Smooth muscle cell (in vitro differentiated cells): Measurements from ENCODE around the gene KCND3. TPM values are rescaled to one million over a fixed set of nuclear protein-coding genes. Genes with fewer than 3 reads are reported as not detected.

Source experiments
- DNase-seq: peaks from one replicate; lab custom pipeline; 2025; ENCODE audit not compliant: unreplicated experiment; lab: John Stamatoyannopoulos, UW
- H2AFZ ChIP-seq: fragments of 200-600 bp; sonication (generic); 2 replicates; pipeline ENCODE4 v1.6.0; 2016; ENCODE audit warnings: antibody characterized with exemption, low read depth, mild to moderate bottlenecking
- H3F3A ChIP-seq: fragments of 200-600 bp; sonication (generic); 2 replicates; pipeline ENCODE4 v1.6.0; 2017; ENCODE audit warnings: antibody characterized with exemption, low read depth
- H3K27ac ChIP-seq: fragments of 200-600 bp; sonication (generic); 2 replicates; pipeline ENCODE4 v1.5.1; 2016; ENCODE audit warnings: low read depth, mild to moderate bottlenecking
- H3K27me3 ChIP-seq: fragments of 200-600 bp; sonication (generic); 2 replicates; pipeline ENCODE4 v1.6.1; 2016; ENCODE audit warnings: low read depth, mild to moderate bottlenecking
- H3K36me3 ChIP-seq: fragments of 200-600 bp; sonication (generic); 2 replicates; pipeline ENCODE4 v1.5.1; 2016; ENCODE audit warnings: low read depth
- H3K4me1 ChIP-seq: fragments of 200-600 bp; sonication (generic); 2 replicates; pipeline ENCODE4 v1.5.1; 2016; ENCODE audit warnings: low read depth
- H3K4me2 ChIP-seq: fragments of 200-600 bp; sonication (generic); 2 replicates; pipeline ENCODE4 v1.6.0; 2016; ENCODE audit warnings: mild to moderate bottlenecking
- H3K4me3 ChIP-seq: fragments of 200-600 bp; sonication (generic); 2 replicates; pipeline ENCODE4 v1.5.1; 2016; ENCODE audit warnings: mild to moderate bottlenecking
- H3K79me2 ChIP-seq: fragments of 200-600 bp; sonication (generic); 2 replicates; pipeline ENCODE4 v1.6.0; 2016; ENCODE audit warnings: low read depth, mild to moderate bottlenecking
- H3K9ac ChIP-seq: fragments of 200-600 bp; sonication (generic); 2 replicates; pipeline ENCODE4 v1.6.0; 2016; ENCODE audit warnings: low read depth
- H3K9me3 ChIP-seq: fragments of 200-600 bp; sonication (generic); replicated peaks from 2 replicates; pipeline ENCODE4 v1.5.1; 2016; ENCODE audit warnings: low read depth
- H4K20me1 ChIP-seq: fragments of 200-600 bp; sonication (generic); 2 replicates; pipeline ENCODE4 v1.6.0; 2016; ENCODE audit warnings: low read depth
- WGBS: methylation state at CpG from one replicate; pipeline ENCODE4 v1.1.7; 2016; ENCODE audit warnings: low lambda C conversion rate; 5-methylcytosine and 5-hydroxymethylcytosine counted together
- polyA plus RNA-seq: library from polyadenylated mRNA; unstranded; fragments of >200 nt; fragmentation: Nextera tagmentation; extraction: Ambion mirVana; gene quantifications from 2 replicates; pipeline ENCODE4 v1.2.1, GENCODE V29; 2016
- total RNA-seq: library from RNA; depleted of rRNA; stranded (reverse); fragments of >200 nt; gene quantifications from 2 replicates; pipeline ENCODE4 v1.2.3, GENCODE V29; 2014
- TF ChIP-seq, protein P1 (sequence below): fragments of 200-600 bp; sonication (generic); IDR thresholded peaks from 2 replicates; pipeline ENCODE4 v1.5.1; 2017; ENCODE audit warnings: borderline replicate concordance, mild to moderate bottlenecking, antibody characterized with exemption; ENCODE audit not compliant: insufficient read depth, poor library complexity, severe bottlenecking

Gene KCND3
- total and polyA plus RNA-seq, 2 experiments from 2014 or later: 0.97 to 2.2 TPM

DNA sequence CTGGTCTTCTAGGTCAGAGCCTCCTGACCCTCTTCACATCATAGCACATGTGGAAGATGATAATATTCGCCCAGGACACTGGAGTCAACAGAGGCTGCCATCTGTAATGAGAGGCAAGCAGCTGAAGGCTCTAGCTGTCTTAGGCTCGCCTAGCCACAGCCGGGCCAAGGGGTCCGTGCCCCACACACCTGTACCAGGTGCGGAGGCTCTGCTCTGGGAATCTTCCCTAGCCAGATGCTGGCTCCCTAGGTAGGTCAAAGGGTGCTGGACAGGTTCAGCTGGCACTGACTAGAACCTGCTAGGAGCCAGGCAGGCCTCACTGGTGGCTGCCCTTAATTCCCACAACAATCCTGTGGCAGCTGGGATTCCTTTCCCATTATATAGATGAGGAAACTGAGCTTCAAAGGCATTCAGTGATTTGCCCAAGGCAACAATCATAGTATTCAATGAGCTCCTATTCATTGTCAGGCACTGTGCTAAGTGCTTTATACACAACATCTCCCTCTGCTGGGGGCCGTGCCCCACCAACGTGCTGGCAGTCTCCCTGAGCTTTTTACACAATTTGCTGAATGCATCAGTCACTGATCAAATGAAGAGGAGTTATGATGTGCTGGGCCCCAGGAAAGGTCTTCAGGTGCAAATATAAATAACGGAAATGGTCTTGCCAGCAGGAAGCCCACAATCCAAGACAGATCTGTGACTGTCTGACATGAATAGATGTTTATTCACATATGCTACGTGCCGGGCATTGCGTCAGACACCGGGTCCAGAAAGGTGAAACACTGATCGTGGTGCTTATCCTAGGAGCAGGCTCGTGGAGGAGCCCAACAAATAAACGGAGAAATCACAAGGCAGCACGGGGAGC, 175.8 kb downstream of the KCND3 start:
- Histone ChIP-seq H3K9ac (no peak overlapping the region), H3K36me3 (no peaks in the 10 kb centered on the region), H3K4me1 (no peaks in the 10 kb centered on the region), H2AFZ (no peak overlapping the region), H4K20me1 (no peaks in the 10 kb centered on the region), H3F3A (no peaks in the 10 kb centered on the region), H3K9me3 (no peaks in the 10 kb centered on the region), H3K4me3 (no peak overlapping the region), H3K79me2 (no peaks in the 10 kb centered on the region), H3K27me3 (no peaks in the 10 kb centered on the region), H3K4me2 (no peak overlapping the region), H3K27ac (no peak overlapping the region)
- WGBS: 70% methylated on average over 16 of the region's 16 CpGs
- no peak for DNase-seq
- TF ChIP-seq, protein P1, sequence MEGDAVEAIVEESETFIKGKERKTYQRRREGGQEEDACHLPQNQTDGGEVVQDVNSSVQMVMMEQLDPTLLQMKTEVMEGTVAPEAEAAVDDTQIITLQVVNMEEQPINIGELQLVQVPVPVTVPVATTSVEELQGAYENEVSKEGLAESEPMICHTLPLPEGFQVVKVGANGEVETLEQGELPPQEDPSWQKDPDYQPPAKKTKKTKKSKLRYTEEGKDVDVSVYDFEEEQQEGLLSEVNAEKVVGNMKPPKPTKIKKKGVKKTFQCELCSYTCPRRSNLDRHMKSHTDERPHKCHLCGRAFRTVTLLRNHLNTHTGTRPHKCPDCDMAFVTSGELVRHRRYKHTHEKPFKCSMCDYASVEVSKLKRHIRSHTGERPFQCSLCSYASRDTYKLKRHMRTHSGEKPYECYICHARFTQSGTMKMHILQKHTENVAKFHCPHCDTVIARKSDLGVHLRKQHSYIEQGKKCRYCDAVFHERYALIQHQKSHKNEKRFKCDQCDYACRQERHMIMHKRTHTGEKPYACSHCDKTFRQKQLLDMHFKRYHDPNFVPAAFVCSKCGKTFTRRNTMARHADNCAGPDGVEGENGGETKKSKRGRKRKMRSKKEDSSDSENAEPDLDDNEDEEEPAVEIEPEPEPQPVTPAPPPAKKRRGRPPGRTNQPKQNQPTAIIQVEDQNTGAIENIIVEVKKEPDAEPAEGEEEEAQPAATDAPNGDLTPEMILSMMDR: no peak

DNA sequence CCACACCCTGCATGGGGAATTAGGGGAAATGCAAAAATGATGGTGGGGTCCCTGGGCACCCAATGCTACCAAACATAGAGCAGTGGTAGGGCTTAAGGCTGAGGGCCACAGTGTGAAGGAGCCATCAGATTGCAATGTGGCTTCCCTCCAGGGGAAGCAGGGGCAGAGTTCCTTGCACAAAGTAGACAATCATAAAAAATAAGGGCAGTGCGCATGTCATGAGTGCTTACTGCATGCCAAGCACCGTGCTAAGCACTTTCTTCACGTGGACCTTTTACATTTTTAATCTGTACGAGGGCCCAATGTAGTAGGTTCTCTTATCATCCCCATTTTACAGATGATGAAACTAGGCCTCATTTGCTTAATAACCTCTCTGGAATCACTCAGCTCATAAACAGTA, 177.2 kb downstream of the KCND3 start:
- Histone ChIP-seq H3K4me3 (no peak overlapping the region), H4K20me1 (no peaks in the 10 kb centered on the region), H3K27me3 (no peaks in the 10 kb centered on the region), H3K4me2 (no peak overlapping the region), H3F3A (no peaks in the 10 kb centered on the region), H3K4me1 (no peaks in the 10 kb centered on the region), H3K36me3 (no peaks in the 10 kb centered on the region), H3K79me2 (no peaks in the 10 kb centered on the region), H3K9me3 (no peaks in the 10 kb centered on the region), H3K9ac (no peak overlapping the region), H2AFZ (no peak overlapping the region), H3K27ac (no peak overlapping the region)
- WGBS: 92% methylated on average over 4 of the region's 4 CpGs
- TF ChIP-seq, protein P1: no peak
- DNase-seq: no peak

DNA sequence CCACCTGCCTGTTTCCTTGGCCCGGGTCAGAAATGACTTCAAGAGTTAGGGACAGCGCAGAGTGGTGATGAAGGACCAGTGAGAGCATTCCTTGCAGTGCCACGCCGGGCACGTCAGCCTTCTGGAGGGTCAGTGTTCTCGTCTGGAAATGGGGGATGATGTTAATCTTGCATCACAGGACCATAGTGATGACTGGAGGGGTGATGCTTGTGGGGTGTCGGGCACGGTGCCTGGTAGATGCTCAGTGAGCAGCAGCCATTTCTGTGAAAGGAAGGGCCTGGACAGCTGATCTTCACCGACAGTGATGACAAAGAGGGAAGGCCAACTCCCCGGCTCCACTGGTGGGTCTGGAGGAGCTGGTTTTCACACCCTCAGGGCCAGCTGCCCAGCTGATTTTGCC, 177.6 kb downstream of the KCND3 start:
- Histone ChIP-seq H3K9me3 (no peaks in the 10 kb centered on the region), H2AFZ (no peak overlapping the region), H3K4me2 (no peak overlapping the region), H3K79me2 (no peaks in the 10 kb centered on the region), H3K4me3 (no peak overlapping the region), H3K27ac (no peak overlapping the region), H3K4me1 (no peaks in the 10 kb centered on the region), H3K27me3 (no peaks in the 10 kb centered on the region), H3K36me3 (no peaks in the 10 kb centered on the region), H3K9ac (no peak overlapping the region), H3F3A (no peaks in the 10 kb centered on the region), H4K20me1 (no peaks in the 10 kb centered on the region)
- TF ChIP-seq, protein P1: no peak
- WGBS: 87% methylated on average over 10 of the region's 10 CpGs
- no peak for DNase-seq

DNA sequence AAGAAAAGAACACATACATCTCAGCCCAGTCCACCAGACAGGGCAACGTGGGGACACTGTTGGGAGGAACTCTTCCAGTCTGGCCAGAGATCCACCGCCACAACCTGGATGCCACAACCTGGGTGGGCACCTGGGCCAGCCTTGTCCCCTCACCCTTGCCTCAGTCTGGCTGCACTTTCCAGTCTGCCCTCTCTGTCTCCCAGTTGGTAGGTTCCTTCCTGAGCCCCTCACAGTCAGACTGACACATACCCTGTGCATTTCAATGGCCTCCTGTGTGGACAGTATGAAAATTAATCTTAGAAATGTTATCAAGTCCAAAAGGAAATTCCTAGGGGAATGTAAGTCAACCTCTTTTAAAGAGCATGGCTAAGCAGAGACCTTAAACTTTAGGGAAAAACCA, 184.2 kb downstream of the KCND3 start:
- Histone ChIP-seq H4K20me1 (no peaks in the 10 kb centered on the region), H3K79me2 (no peaks in the 10 kb centered on the region), H2AFZ (no peak overlapping the region), H3K27me3 (no peaks in the 10 kb centered on the region), H3K9ac (no peak overlapping the region), H3K36me3 (no peaks in the 10 kb centered on the region), H3K4me2 (no peak overlapping the region), H3K4me1 (no peaks in the 10 kb centered on the region), H3K27ac (no peak overlapping the region), H3K9me3 (no peaks in the 10 kb centered on the region), H3F3A (no peaks in the 10 kb centered on the region), H3K4me3 (no peak overlapping the region)
- WGBS: 88% methylated on average over 2 of the region's 2 CpGs
- no peak for DNase-seq
- TF ChIP-seq, protein P1: no peak
